ENCODE data around the gene PSMC3. TPM values are rescaled to one million over a fixed set of nuclear protein-coding genes. Genes with fewer than 3 reads are reported as not detected.

Gene PSMC3
- total RNA-seq, 3 donors from 2014 or later: 70.7 to 115 (median 91.0) TPM

GRCh38 chr11:47369676-47370075 is 56.6 kb downstream of the PSMC3 start:
- no peak for DNase-seq
- intact Hi-C loops (cut with DNase I, micrococcal nuclease): loop anchor here in 1 of 2 donors (10.0 kb wide), 1 partner anchor 85 kb away; no protein-coding TSS in a partner anchor
- no peaks in the 10 kb centered on the region for H3K36me3 ChIP-seq (ENCODE audit: low read depth)
- ATAC-seq: no peak
- H3K4me1 ChIP-seq (ENCODE audit: low read depth): no peaks in the 10 kb centered on the region
- H3K9me3 ChIP-seq: no peaks in the 10 kb centered on the region
- TF ChIP-seq CTCF (IDR thresholded peaks at IDR 0.05): no peak
- no peak overlapping the region for H3K4me3 ChIP-seq

Small RNAs within 50 kb of the gene (microRNA-seq; reads per million reads assigned to microRNA genes)
- gene MIR4487: not detected

Other genes with a start within 250 kb of the PSMC3 start
- 100 to 1,000 TPM in 2 of 3 donors, 10 to 100 TPM in 1; 83.7 to 107 (median 106) TPM for gene ARFGAP2, start 249.6 kb downstream of the PSMC3 start, total RNA-seq
- gene PACSIN3, start 240.0 kb downstream of the PSMC3 start, total RNA-seq: 10 to 100 TPM in 1 of 3 donors, 1 to 10 TPM in 2; 2.2 to 63.5 (median 5.1) TPM
- gene DDB2, start 211.5 kb downstream of the PSMC3 start, total RNA-seq: 10 to 100 TPM; 29.8 to 41.2 (median 37.2) TPM
- gene ACP2, start 177.6 kb downstream of the PSMC3 start, total RNA-seq: 10 to 100 TPM; 42.6 to 53.8 (median 51.1) TPM
- gene NR1H3, start 168.4 kb downstream of the PSMC3 start, total RNA-seq: 10 to 100 TPM; 49.1 to 73.5 (median 50.6) TPM
- gene MADD, start 156.3 kb downstream of the PSMC3 start, total RNA-seq: 10 to 100 TPM; 45.0 to 69.6 (median 67.3) TPM
- 1 to 10 TPM in 1 of 3 donors, under 1 TPM in 2; 0.06 to 1.1 (median 0.09) TPM for gene MYBPC3, start 73.7 kb downstream of the PSMC3 start, total RNA-seq
- 10 to 100 TPM in 2 of 3 donors, 1 to 10 TPM in 1; 4.9 to 21.0 (median 20.6) TPM for gene SPI1, start 47.9 kb downstream of the PSMC3 start, total RNA-seq
- 10 to 100 TPM; 14.4 to 30.9 (median 21.4) TPM for gene SLC39A13, start 17.8 kb downstream of the PSMC3 start, total RNA-seq
- under 1 TPM; 0.41 to 0.96 (median 0.95) TPM for gene RAPSN, start 22.7 kb upstream of the PSMC3 start, total RNA-seq
- gene CELF1, start 126.7 kb upstream of the PSMC3 start, total RNA-seq: 100 to 1,000 TPM in 1 of 3 donors, 10 to 100 TPM in 2; 83.7 to 132 (median 94.1) TPM
- 10 to 100 TPM; 20.8 to 36.1 (median 27.1) TPM for gene PTPMT1, start 139.2 kb upstream of the PSMC3 start, total RNA-seq
- 10 to 100 TPM; 14.1 to 18.2 (median 16.0) TPM for gene KBTBD4, start 152.5 kb upstream of the PSMC3 start, total RNA-seq
- gene NDUFS3, start 152.6 kb upstream of the PSMC3 start, total RNA-seq: 100 to 1,000 TPM; 150 to 205 (median 197) TPM
- gene FAM180B, start 160.2 kb upstream of the PSMC3 start, total RNA-seq: under 1 TPM in 2 of 3 donors, not detected in 1; 0.36 to 0.51 TPM
- gene C1QTNF4, start 168.0 kb upstream of the PSMC3 start, total RNA-seq: 1 to 10 TPM in 1 of 3 donors, under 1 TPM in 2; 0.17 to 3.5 (median 0.34) TPM
- gene MTCH2, start 216.1 kb upstream of the PSMC3 start, total RNA-seq: 100 to 1,000 TPM in 2 of 3 donors, 10 to 100 TPM in 1; 89.7 to 137 (median 126) TPM

Data from mucosa of descending colon (tissue), 3 donors.